GM18873 (cell line): Measurements from ENCODE around the gene NT5C1A.

ENCODE experiments used
- ATAC-seq: cut with Tn5 transposase; IDR thresholded peaks from one replicate; pipeline ENCODE4 v1.9.1; 2021; ENCODE audit warnings: mild to moderate bottlenecking, moderate library complexity, moderate number of reproducible peaks; ENCODE audit not compliant: unreplicated experiment, low FRiP score

Gene NT5C1A

DNA sequence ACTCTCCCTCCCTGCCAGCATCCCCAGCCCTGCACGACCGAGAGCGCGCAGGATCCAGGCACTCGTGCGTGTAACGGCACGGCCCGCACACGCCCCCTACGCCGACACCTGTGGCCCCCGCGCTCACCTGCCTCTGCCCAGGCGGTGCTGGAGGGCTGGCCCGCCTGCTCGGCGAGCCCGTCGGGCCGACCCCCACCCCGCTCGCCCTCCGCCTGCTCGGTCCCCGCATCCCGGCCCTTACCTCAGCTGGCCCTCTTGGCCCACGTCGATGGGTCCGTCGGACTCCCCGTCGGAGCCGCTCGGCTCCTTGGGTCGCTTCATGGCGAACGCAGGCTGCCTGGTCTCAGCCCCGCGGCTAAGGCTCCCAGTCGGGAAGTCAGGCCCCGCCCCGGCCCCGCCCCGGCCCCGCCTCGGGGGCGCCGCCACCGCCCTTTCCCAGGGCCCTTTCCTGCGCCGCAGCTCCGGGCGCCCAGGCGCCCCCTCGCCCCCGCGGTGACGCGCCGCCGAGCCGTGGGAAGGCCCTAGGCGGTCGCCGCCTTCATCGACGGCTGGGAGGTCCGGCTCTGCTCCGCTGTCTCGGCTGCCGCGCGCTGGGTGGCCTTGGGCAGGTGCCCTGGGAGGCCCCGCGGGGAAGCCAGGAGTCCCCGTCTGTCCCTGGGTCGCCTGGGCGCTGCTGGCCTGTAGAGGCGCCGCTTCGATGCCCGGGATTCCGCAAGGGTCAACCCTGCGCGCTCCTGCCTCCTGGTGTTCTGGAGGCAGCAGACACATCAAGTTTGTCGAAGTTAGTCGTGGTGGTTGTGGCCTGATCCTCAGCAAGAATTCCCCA, 32.4 kb downstream of the NT5C1A start, which contains the start of gene HEYL:
HEYL (minus strand) TSS at position 339 of the 826 bp plus-strand sequence; CDS start at position 321, 18 bp downstream.
- no peak for ATAC-seq

DNA sequence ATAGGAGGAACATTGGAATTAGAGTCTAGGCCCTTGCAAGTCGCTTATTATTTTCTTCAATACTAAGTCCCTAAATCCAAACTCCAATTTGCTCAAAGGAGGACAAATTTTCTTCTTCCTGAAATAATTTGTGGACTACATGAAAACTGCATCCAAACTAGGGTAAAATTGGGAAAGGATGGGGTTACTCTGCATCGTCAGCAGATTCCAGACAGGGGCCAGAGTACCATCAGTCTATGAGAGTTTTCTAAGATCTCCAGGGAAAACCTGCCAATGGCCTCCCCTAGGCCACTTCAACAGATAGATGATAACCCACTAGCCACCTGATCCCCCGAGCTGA, 33.0 kb downstream of the NT5C1A start:
- ATAC-seq = no peak

DNA sequence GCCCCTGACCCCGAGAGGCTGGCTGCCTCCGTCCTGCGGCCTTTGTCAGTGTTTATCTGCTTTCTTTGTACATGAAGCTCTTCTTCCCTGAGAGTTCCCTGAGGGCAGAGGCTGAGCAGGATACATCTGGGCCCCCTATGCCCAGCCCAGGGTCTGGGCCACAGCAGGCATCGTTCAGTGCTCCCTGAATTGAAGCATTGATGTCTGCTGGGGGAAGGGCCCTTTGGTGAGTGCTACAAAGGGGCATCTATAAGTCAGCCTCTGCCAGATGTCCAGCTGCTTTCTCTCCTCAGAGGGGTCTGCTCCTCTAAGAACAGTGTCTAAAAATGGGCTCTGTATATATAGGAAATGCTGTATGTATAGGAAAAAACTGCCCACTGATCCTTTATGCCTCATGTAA, 34.5 kb downstream of the NT5C1A start:
- no peak for ATAC-seq

DNA sequence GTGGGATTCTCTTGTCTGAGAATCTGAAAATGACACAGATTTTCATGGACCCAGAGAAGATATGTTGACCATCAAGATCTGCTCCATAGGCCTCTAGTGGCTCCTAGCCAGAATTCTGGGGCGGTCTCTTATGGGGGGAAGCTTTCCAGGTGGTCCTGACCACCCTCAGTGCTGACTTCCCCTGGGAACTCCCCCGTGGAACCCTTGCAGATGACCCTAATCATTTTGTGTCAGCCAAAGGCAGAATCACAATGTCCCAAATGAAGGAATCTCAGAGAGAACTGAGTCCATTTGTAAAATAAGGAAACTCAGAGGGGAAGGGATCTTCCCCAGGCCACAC, 36.1 kb downstream of the NT5C1A start:
- ATAC-seq = no peak

DNA sequence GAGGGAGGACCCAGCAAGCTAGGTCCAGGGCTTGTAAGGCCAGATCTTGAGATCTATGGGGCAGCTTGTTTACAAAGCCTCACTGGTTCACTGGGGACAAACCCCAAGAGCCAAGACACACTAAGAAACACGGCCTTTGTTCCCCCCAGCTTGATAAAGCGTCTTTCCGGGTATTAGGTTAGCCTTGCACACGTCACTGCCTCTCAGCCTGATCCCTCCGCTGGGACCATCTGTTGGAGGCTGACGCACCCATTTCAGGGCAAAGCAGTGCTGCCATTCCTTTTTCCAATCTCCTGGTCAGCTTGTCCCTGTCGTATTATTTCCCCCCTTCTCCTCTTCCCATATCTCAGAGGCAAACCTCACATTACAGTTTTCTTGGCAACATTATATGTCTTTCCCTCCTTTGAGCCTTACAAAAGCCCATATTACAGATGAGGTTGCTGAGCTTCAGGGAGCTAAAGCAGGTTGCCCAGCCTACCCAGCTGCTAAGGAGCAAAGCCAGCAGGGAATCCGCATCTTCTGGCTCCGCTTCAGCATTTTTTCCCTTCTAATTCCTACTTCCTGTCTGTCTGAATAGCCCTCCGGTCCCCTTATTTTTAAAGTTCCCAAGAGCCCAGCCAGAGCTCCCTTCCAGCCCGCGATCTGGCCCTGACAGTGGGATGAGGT, 36.6 kb downstream of the NT5C1A start:
- ATAC-seq = no peak

DNA sequence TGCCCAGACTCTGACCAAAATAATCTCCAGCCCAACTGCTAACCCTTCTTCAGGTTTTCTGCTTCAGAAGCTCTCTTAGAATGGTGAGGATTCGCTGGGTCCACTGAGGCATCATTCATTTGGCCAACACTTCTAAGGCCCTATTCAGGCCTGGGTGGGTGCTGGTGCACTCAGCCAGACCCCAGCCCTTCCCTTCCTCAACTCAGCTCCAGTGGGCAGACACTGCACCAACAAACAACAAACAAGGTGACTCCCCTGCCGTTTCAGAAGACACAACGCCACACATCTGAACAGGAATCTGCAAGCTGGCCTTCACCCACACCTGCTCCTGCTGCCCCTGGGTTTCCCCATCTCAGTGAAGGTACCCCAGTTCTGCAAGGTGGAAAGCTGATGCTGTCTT, 38.5 kb downstream of the NT5C1A start:
- no peak for ATAC-seq

DNA sequence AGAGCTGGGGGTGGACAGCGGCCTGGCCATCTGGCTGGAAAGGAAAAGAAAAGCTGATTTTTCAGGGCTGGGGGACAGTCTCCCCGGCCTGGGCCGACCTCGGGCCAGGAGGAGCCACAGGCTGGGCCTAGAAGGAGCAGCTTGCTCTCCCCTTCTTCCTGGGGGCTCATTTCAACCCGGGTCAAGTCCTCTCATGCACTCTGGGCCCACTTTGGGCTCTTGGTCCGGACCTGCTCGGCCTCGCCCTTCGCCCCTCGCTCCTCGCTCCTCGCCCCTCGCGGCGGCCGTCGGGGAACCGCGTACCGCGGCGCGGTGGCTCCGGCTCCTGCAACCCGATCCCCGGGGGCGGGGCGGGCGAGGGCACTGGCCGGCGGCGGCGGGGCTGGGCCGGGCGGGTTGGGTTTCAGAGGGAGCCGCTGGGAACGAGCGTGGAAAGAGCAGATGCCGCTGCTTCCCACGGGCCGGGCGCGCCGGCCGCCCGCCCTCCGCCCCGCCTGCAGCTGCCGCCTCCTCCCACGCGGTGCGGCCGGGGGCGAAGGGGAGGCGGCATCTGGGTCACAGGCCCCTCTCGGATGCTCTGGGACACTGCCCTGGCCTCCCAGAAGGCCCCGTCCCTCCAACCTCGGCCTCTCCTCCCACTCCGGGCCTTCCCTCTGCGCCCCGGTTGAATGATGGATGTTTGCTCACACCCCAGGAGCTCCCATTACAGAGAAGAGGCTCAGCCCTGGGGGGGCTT, 39.1 kb downstream of the NT5C1A start:
- ATAC-seq = no peak

DNA sequence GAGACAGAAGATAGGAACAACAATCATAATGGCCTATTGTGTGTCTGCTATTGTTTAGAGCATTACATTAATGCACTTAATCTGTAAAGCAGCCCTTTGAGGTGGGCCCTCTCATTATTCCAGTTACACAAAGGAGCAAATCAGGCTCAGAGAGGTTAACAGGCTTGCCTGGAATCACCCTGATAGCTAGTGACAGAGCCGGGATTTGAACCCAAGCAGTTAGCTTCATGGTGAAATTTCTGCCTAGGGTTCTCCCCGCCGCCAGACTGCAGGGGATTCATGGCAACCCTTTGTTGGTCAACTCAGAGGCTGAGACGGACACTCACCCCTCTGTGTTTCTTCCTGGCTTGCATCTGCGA, 39.6 kb downstream of the NT5C1A start:
- ATAC-seq = no peak

DNA sequence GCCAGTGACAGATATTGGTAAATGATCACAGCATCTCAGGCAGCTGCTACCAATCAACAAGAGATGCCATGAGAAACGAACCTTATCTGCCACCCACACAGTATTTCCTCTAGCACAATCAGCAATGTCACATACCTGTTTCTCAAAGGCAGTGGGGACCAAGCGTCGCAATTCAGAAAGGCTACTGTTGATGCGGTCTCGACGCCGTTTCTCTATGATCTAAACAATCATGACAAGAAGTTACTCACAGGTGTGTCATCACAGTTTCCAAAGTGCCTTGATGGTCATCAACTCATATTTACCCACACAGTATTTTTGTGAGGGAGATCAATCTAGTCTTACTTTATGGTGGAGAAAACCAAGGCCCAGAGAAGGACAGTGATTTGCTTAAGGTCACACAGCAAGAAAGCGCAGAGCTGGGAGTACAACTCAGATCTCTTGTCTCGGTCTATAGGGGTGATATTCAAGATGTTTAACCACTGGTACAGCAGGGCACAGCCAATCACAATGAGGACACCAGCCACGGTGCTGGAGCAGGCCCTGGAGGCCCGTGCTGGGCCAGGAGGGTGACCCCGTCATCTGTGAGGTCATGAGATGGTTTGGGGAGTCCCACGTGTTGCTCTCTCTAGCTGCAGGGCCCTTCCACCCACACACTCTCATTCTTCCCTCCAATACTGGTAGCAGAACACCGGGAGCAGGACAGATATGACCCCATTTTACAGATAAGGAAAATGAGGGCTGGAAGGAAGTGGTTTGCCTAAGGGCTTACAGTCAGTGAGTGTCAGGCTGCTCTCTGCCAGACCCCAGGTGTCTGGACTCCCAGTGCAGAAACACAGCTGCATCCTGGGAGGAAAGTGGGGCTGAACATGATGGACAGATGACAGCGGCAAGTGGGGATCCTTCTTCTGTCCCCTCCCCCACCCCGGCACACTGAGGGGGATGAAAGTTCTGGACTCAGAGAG, 40.3 kb downstream of the NT5C1A start:
- ATAC-seq = no peak

DNA sequence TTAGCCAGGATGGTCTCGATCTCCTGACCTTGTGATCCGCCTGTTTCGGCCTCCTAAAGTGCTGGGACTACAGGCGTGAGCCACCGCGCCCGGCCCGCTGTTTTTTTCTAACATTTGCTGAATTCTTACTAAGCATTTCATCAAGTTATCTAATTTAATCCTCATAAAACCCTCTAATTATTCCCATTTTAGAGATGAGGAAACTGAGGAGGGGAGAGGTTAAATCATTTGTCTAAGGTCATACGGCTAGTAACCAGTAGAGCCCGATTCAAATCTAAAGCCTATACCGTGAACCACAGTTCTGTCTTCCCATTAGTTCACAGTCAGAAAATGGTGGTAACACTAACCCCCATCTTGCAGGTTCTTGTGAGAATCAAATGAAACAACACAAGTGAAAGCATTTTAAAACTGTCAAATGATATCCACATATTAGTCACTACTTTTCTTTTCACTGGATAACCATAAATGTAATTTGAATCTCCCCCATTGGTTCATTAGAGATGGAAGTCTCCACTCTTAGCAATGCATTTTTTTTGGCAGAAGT, 43.0 kb downstream of the NT5C1A start:
- ATAC-seq = no peak

DNA sequence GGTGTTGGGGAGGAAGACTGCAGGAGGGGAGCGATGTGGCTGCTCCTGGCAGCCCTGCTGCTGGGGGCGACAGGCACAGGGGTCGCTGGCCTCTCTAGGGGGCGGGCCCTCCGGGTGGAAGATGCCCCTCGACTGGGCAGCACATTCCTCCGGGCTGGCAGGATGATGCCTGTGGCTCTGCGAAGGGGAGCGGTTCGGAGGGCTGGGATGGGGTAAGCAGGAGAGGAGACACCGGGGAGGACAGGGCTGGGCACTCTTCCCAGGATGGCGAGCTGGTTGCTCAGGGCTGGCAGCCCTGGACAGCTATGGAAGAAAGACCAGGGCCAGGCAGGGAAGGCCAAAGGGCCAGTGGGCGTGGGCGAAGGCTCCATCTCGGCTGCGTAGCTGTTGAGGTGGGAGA, 45.3 kb downstream of the NT5C1A start:
- ATAC-seq = no peak

DNA sequence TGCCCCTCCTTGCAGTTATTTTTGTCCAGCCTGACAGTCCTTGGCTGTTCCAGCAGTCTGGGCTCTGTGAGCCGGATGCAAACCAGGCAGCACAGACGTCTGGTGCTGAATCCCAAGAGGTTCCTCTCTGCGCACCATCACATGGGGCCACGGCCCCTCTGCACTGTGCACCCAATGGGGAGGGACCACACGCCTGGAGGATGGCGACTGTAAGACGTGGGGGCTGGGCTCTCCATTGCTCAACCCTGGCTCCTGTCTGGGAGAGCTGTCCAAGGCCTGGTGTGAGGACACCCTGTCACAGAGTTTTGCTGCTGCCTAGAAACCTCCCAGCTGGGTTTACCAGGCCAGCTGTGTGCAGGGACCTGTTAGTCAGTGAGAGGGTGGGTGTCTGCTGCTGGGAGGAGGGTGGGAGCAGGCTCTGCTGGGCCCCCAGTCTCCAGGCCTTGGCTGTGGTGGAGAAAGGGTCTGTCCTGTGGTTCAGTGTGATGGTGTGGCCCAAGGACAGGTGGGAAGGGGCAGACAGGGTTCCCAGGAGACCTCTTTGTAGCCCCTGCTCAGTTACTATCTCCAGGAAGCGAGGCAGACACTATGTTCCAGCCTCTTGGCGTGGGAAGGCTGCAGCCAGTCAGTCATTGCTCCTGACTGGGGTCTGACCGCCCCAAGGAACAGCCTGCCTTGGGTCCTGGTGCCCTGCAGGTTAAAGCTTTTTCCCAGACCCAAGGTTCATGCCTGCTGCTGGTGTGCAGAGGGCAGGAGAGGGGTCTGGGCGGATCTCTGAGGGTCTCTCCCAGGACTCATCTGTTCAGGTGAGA, 46.2 kb downstream of the NT5C1A start:
- ATAC-seq = no peak

DNA sequence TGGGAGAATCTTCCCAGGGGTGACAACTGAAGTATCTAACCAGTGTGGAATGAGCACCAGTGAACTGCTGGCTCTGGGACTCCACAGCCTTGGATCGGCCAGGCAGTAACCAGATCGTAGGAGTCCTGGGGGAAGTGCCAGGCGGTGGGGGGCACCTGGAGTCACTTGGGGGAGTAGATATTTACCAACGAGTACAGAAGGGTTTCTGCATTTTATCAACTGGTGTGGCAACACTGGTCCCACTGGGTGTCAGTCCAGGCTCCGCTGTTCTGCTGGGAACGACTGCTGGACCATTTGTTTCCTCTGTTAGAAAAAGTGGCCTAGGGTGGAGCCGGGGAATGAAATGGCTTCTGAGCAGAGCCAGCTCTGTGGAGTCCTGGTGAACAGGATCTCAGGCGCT, 46.9 kb downstream of the NT5C1A start:
- no peak for ATAC-seq

DNA sequence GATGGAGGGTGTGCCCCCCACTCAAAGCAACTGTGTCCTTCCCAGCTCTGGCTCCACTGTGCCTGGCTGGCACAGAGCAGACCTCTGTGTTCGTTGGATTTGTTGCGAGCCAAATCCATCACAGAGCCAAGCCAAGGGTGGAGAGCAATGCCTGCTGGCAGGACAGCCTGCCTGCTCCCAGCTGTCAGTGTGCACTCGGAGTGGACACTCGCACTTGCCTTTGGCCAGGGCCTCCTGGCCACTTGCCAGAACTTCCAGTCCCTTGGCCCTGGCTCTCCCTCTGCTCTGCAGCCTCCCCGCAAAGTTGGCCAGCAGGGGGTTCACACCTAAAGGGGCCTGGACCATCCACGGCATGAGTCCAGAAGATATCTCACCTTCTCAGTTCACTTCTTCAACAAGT, 48.9 kb downstream of the NT5C1A start:
- ATAC-seq = no peak

DNA sequence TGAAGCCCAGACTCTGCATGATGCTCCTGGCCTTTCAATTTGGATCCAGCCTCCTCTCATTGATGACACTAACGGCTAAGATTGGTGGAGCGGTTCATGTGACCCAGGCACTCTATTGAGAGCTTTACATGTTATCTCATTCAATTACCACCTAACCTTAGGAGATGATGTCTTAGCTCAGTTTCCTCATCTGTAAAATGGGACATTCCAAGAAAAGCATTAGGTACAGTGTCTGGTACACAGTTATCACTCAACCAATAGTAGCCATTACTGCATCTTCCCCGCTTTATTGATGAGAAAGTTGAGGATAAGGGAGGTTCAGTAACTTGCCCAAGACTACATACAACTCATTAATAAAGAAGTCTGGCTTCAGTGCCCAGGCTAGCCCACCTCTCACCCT, 49.5 kb downstream of the NT5C1A start:
- ATAC-seq = no peak

DNA sequence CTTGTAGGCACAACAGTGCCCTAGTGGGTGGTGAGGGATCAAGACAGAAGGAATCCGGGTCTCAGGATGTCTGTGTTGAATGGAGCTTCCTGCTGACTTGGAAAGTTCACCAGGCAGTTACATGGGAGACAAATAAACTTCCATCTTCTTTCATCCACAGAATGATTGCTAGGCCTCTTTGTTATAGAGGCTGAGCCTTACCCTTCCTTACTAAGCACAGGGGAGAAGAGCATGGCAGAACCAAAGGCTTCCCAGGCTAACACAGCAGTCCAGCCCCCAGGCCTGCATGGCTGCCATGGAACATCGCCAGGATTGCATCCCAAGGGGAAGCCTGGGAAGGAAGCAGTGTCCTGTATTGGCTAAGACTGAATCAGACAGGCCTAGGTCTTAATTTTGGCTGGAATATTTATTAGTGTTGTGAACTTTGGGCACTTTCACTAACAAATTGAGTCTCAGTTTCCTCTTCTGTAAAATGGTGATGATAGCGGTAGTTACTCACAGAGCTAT, 51.2 kb downstream of the NT5C1A start:
- no peak for ATAC-seq

DNA sequence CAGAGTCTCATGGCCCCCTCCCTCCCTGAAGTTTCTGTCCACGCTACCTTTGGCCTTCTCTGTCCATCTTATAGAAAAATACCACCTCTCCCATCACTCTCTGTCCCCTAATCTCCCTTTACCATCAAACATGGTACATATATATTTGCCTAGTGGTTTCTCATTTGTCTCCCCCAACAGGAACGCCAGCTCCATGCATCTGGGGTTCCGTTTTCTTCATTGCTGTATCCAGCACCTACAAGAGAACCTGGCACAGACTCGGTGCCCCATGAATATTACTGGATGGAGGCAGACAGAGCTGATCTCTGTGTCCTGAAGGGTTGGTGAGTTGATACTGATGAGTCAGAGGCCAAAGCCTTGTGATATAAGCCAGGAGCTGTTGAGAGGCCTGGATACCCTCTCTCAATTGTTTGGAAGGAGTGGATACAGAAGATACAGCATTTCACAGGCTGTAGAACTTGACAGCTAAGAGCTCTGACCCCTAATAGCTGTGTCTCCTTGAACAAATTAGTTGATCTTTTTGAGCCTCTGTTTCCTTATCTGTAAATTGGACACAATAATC, 54.3 kb downstream of the NT5C1A start:
- no peak for ATAC-seq

DNA sequence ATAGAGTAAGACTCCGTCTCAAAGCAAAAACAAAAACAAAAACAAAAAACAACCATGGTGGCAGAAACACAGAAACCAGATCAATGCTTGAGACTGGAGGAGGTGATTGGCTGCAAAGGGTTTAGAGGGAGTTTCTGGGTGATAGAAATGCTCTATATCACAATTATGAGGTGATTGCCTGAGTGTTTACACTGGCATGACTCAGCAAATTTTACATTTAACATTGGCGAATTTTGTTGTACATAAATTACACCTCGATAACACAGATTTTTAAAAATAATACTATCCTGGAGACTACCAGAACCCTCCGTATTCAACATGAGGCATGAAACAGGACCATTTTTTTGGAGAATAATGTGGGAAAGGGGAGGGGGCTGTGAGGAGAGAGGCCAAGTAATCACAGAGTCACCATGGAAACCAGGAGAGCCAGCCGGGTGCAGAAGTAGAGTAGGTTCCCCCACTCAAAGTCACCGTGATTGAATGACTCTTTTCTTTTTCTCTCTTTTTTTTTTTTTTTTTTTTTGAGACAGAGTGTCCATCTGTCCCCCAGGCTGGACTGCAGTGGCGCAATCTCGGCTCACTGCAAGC, 56.7 kb downstream of the NT5C1A start:
- no peak for ATAC-seq

DNA sequence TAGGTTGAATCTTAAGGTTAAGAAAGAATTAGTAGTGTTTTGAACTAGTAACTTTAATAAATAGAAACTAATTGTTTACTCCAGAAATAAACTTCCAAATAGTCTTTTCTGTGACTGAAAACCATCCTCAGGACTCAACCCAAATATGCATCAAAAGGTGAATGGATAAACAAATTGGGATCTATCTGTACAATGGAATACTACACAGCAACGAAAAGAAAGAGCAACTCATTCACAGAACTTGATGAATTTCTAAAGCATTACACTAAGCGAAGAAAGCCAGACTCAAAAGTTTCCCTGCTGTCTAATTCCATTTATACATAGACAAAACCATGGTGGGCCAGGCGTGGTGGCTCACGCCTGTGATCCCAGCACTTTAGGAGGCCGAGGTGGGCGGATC, 57.4 kb downstream of the NT5C1A start:
- no peak for ATAC-seq
